ENCODE results near the gene ARPC1A.
"Not testable (repeated sequence)": the region's sequence is repeated elsewhere in the genome, so short reads cannot be mapped to it uniquely, and the experiment has no call there.

ARPC1A gene

GRCh38 chr7:99324559-99324958 lies 1.1 kb upstream of the ARPC1A start:
- no peak for DNase-seq

GRCh38 chr7:99325001-99325493 lies 651 bp upstream of the ARPC1A start:
- DNase-seq = no peak

GRCh38 chr7:99326408-99326782 lies 697 bp downstream of the ARPC1A start:
- no peak for DNase-seq

GRCh38 chr7:99330314-99330961 lies 4.7 kb downstream of the ARPC1A start:
- DNase-seq = peak; percentile 97

- no peak for DNase-seq
These were observed 5.3 kb downstream of the ARPC1A start for GRCh38 chr7:99331002-99331401.

GRCh38 chr7:99339595-99339994 lies 13.9 kb downstream of the ARPC1A start:
- no peak for DNase-seq

- no peak for DNase-seq
These were observed 15.0 kb downstream of the ARPC1A start for GRCh38 chr7:99340659-99341058.

GRCh38 chr7:99344061-99344647 lies 18.5 kb downstream of the ARPC1A start:
- no peak for DNase-seq

GRCh38 chr7:99350641-99351040 lies 24.9 kb downstream of the ARPC1A start:
- not testable (repeated sequence) for DNase-seq

GRCh38 chr7:99352247-99352646 lies 26.5 kb downstream of the ARPC1A start:
- DNase-seq = no peak

GRCh38 chr7:99355098-99355497 lies 29.4 kb downstream of the ARPC1A start:
- no peak for DNase-seq

- DNase-seq = no peak
These were observed 32.2 kb downstream of the ARPC1A start for GRCh38 chr7:99357701-99358490.

- DNase-seq = not testable (repeated sequence)
These were observed 32.8 kb downstream of the ARPC1A start for GRCh38 chr7:99358521-99358920.

GRCh38 chr7:99359465-99360154 lies 33.9 kb downstream of the ARPC1A start:
- no peak for DNase-seq

GRCh38 chr7:99362801-99363200 lies 37.1 kb downstream of the ARPC1A start:
- DNase-seq = no peak

GRCh38 chr7:99363286-99363685 lies 37.6 kb downstream of the ARPC1A start:
- DNase-seq = no peak

GRCh38 chr7:99365318-99366141 lies 39.8 kb downstream of the ARPC1A start:
- DNase-seq = no peak

GRCh38 chr7:99366646-99367045 lies 40.9 kb downstream of the ARPC1A start:
- DNase-seq = no peak

- no peak for DNase-seq
These were observed 43.2 kb downstream of the ARPC1A start for GRCh38 chr7:99368750-99369389.

GRCh38 chr7:99369767-99370391 lies 44.2 kb downstream of the ARPC1A start:
- peak; percentile 88 for DNase-seq

- DNase-seq = no peak
These were observed 45.8 kb downstream of the ARPC1A start for GRCh38 chr7:99371376-99371920.
